Loucy (cell line): ENCODE measurements around the gene MOB3B.

Experiments
- H2AFZ ChIP-seq: fragments of 200-600 bp; sonication (generic); 2 replicates; pipeline ENCODE4 v1.6.0; 2016; ENCODE audit warnings: antibody characterized with exemption, mild to moderate bottlenecking, low read length, moderate library complexity
- H3F3A ChIP-seq: fragments of 200-600 bp; 2 replicates; pipeline ENCODE4 v1.6.0; 2016; ENCODE audit warnings: antibody characterized with exemption, low read depth, mild to moderate bottlenecking
- H3K27me3 ChIP-seq: fragments of 200-600 bp; sonication (generic); 2 replicates; pipeline ENCODE4 v1.6.1; 2014; ENCODE audit warnings: low read length, mild to moderate bottlenecking; ENCODE audit not compliant: insufficient read depth, poor library complexity, severe bottlenecking
- H3K36me3 ChIP-seq: fragments of 200-600 bp; sonication (generic); 2 replicates; pipeline ENCODE4 v1.6.1; 2016; ENCODE audit warnings: low read length; ENCODE audit not compliant: insufficient read depth
- H3K4me1 ChIP-seq: fragments of 200-600 bp; sonication (generic); 2 replicates; pipeline ENCODE4 v1.5.1; 2014; ENCODE audit warnings: low read length, mild to moderate bottlenecking; ENCODE audit not compliant: insufficient read depth, poor library complexity, severe bottlenecking
- H3K4me2 ChIP-seq: fragments of 200-600 bp; sonication (generic); 2 replicates; pipeline ENCODE4 v1.6.0; 2014; ENCODE audit warnings: antibody characterized with exemption, low read length, low read depth, mild to moderate bottlenecking; ENCODE audit not compliant: poor library complexity, severe bottlenecking
- H3K4me3 ChIP-seq: fragments of 200-600 bp; sonication (generic); 2 replicates; pipeline ENCODE4 v1.5.1; 2014; ENCODE audit warnings: low read length, mild to moderate bottlenecking, mixed read lengths; ENCODE audit not compliant: poor library complexity, severe bottlenecking
- H3K79me2 ChIP-seq: fragments of 200-600 bp; sonication (generic); 2 replicates; pipeline ENCODE4 v1.6.1; 2014; ENCODE audit warnings: low read length; ENCODE audit not compliant: insufficient read depth
- H3K9ac ChIP-seq: fragments of 200-600 bp; sonication (generic); 2 replicates; pipeline ENCODE4 v1.6.0; 2014; ENCODE audit warnings: mild to moderate bottlenecking, low read depth, low read length, moderate library complexity; ENCODE audit not compliant: poor library complexity, severe bottlenecking
- H3K9me2 ChIP-seq: fragments of 200-600 bp; sonication (generic); replicated peaks from 2 replicates; pipeline ENCODE4 v1.6.1; 2016; ENCODE audit warnings: low read depth, low read length, mixed read lengths
- H3K9me3 ChIP-seq: fragments of 200-600 bp; sonication (generic); 2 replicates; pipeline ENCODE4 v1.6.1; 2014; ENCODE audit warnings: mild to moderate bottlenecking, antibody characterized with exemption, low read length, low read depth; ENCODE audit not compliant: insufficient read depth
- H4K20me1 ChIP-seq: fragments of 200-600 bp; sonication (generic); 2 replicates; pipeline ENCODE4 v1.6.0; 2014; ENCODE audit warnings: antibody characterized with exemption, low read length, mild to moderate bottlenecking; ENCODE audit not compliant: insufficient read depth, poor library complexity, severe bottlenecking
- EZH2phosphoT487 ChIP-seq: fragments of 200-600 bp; IDR thresholded peaks from 2 replicates; pipeline ENCODE4 v1.6.1; 2018; ENCODE audit warnings: antibody characterized with exemption, mild to moderate bottlenecking, moderate library complexity, borderline replicate concordance
- TF ChIP-seq, protein P1 (sequence below): fragments of 200-600 bp; sonication (generic); conservative IDR thresholded peaks from 2 replicates; pipeline ENCODE4 v1.5.1; 2014; ENCODE audit warnings: mild to moderate bottlenecking, antibody characterized with exemption, low read length

Gene MOB3B

DNA sequence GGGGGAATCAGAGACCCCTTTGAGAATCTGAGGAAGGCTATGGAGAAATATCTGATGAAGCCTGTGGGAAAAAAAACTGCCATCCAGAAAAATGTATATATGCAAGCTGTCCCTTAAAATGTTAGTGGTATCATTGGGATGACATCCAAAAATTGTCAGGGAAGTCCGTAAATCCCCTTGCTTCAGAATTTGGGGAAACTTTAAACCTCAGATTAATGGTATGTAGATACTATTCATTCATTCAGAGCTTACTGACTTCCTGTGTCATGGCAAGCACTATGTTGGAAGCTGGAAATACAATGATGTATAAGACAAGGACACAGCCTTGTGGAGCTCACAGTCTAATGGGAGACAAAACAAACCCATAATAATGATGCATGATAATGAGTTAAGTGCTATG lies 10.9 kb upstream of the MOB3B start:
- Histone ChIP-seq H3K9ac (no peak overlapping the region), H3K4me2 (no peak overlapping the region), H4K20me1 (no peaks in the 10 kb centered on the region)

DNA sequence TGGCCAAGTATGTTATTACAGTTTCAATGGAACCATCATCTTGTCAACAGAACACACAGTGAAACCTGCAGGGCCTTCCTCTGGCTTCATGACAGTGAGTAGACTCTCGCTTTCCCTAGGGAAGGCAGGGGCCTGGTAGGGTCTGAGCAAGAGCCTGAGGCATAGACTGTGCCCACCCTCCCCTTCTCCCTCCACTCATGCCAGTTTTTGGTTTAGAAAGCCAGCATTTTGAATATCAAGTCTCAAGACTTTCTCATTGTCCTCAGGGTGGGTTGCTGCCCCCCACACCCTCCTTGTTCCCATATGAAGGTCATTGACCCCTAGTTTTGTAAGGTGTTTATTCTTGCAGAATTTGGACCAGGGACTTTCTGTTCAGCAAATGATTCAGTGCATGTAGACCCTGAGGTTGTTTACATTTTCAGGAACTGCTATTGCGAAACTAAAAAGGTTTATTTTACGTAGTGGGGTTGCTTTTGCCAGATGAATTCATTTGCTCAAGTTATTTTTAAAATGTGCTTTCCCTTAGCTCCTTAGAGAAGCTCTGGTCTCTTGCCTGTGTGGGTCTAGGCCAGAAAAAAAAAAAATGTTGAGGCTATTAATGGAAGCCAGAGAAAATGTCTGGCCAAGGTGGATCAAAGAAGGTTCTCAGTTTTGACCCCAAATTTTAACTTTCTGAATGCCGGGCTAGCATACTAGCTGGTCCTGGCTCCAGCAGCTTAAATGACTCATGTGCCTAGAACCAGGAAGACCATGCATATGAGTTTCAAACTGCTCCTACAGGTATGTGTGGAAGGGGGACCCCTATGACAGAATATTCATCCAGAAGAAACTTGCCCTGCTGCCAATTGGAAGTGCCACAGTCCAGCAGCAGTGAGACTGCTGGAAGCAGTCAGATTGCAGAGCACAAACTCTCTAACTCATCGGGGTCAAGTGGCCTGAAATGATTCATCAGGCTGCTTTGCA lies 10.1 kb upstream of the MOB3B start:
- H3K4me3 ChIP-seq = no peak overlapping the region
- H3K27me3 ChIP-seq = no peaks in the 10 kb centered on the region
- no peaks in the 10 kb centered on the region for H3F3A ChIP-seq
- no peak overlapping the region for H3K9ac ChIP-seq
- no peaks in the 10 kb centered on the region for H4K20me1 ChIP-seq
- H2AFZ ChIP-seq = no peak overlapping the region
- TF ChIP-seq, protein P1, sequence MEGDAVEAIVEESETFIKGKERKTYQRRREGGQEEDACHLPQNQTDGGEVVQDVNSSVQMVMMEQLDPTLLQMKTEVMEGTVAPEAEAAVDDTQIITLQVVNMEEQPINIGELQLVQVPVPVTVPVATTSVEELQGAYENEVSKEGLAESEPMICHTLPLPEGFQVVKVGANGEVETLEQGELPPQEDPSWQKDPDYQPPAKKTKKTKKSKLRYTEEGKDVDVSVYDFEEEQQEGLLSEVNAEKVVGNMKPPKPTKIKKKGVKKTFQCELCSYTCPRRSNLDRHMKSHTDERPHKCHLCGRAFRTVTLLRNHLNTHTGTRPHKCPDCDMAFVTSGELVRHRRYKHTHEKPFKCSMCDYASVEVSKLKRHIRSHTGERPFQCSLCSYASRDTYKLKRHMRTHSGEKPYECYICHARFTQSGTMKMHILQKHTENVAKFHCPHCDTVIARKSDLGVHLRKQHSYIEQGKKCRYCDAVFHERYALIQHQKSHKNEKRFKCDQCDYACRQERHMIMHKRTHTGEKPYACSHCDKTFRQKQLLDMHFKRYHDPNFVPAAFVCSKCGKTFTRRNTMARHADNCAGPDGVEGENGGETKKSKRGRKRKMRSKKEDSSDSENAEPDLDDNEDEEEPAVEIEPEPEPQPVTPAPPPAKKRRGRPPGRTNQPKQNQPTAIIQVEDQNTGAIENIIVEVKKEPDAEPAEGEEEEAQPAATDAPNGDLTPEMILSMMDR = no peak
- no peak for TF ChIP-seq EZH2phosphoT487
- no peak overlapping the region for H3K4me2 ChIP-seq
- no peaks in the 10 kb centered on the region for H3K9me2 ChIP-seq
- no peaks in the 10 kb centered on the region for H3K79me2 ChIP-seq
- no peaks in the 10 kb centered on the region for H3K9me3 ChIP-seq
- no peaks in the 10 kb centered on the region for H3K36me3 ChIP-seq
- no peaks in the 10 kb centered on the region for H3K4me1 ChIP-seq

More for the DNA sequence above, 10.9 kb upstream of the MOB3B start:
- Histone ChIP-seq H3K9me3 (no peaks in the 10 kb centered on the region), H3K79me2 (no peaks in the 10 kb centered on the region), H3F3A (no peaks in the 10 kb centered on the region), H3K4me3 (no peak overlapping the region), H3K9me2 (no peaks in the 10 kb centered on the region), H2AFZ (no peak overlapping the region), H3K36me3 (no peaks in the 10 kb centered on the region), H3K4me1 (no peaks in the 10 kb centered on the region), H3K27me3 (no peaks in the 10 kb centered on the region)
- no peak for TF ChIP-seq EZH2phosphoT487
- TF ChIP-seq, protein P1 = no peak

DNA sequence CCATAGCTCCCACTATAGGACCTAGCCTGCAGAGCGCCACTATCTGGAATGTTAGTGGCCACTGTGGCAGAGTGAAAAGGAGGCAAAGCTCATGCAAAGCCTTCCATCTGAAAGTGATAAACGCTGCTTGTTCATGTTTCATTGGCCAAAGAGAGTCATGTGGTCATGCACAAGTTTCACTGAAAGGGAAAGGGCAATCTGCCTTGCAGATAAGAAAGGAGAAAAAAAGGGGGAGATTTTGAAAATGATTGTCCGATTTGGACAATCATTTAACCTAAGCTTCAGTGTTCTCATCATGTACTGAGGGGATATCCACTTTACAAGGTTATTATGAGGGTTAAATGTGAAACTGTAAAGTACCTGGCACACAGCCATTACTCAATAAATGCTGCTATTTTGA lies 9.0 kb upstream of the MOB3B start:
- TF ChIP-seq, protein P1 = no peak
- no peak for TF ChIP-seq EZH2phosphoT487
- H3K36me3 ChIP-seq = no peaks in the 10 kb centered on the region
- H3K4me3 ChIP-seq = no peak overlapping the region
- no peaks in the 10 kb centered on the region for H3K79me2 ChIP-seq
- H3F3A ChIP-seq = no peaks in the 10 kb centered on the region
- H4K20me1 ChIP-seq = no peaks in the 10 kb centered on the region
- no peaks in the 10 kb centered on the region for H3K27me3 ChIP-seq
- H3K9ac ChIP-seq = no peak overlapping the region
- H3K4me1 ChIP-seq = no peaks in the 10 kb centered on the region
- no peak overlapping the region for H3K4me2 ChIP-seq
- no peaks in the 10 kb centered on the region for H3K9me3 ChIP-seq
- no peak overlapping the region for H2AFZ ChIP-seq
- no peaks in the 10 kb centered on the region for H3K9me2 ChIP-seq
